ENCODE measurements around the gene TMEM161A. TPM values are rescaled to one million over a fixed set of nuclear protein-coding genes. Genes with fewer than 3 reads are reported as not detected.

Gene TMEM161A
- total and polyA plus RNA-seq, 2 of the 13 experiments (the other 11 are each of a cell fraction or from before 2014, with no cell fraction given): 25.9 to 31.4 TPM

DNA sequence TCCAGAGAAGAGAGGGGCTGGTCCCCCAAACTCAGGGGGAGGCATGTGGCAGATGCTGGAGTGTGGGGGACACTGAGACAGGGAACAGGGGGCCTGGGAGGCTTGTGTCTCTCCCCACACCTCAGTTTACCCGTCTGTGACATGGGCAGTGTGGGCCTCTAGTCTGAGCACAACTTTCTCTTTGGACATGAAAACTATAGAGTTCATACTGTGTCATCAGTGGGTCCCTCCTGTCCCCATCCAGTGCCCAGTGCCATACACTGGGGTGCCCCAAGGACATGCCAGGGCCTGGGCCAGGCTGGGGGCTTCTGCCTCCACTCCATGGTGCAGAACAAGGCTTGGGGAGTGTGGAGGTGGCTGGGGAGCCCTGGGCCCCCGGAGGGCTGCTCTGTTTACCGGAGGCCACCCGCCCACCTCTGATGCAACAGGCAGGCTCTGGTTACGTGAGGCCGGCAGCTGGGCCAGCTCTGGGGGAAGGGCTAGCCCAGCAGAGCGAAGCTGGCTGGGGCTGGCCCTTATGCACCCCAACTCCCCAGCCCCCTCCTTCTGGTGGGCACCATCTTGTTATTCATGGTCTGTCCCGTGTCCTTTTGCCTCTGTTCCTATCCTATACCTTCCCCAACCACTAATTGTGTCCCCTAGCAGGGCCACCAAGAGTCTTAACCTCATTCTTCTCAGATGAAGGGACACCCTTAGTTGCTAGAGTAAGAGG, 33.7 kb upstream of the TMEM161A start (continued):
- TF ChIP-seq, protein P1, sequence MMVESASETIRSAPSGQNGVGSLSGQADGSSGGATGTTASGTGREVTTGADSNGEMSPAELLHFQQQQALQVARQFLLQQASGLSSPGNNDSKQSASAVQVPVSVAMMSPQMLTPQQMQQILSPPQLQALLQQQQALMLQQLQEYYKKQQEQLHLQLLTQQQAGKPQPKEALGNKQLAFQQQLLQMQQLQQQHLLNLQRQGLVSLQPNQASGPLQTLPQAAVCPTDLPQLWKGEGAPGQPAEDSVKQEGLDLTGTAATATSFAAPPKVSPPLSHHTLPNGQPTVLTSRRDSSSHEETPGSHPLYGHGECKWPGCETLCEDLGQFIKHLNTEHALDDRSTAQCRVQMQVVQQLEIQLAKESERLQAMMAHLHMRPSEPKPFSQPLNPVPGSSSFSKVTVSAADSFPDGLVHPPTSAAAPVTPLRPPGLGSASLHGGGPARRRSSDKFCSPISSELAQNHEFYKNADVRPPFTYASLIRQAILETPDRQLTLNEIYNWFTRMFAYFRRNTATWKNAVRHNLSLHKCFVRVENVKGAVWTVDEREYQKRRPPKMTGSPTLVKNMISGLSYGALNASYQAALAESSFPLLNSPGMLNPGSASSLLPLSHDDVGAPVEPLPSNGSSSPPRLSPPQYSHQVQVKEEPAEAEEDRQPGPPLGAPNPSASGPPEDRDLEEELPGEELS (CRISPR knock-in tag; IDR thresholded peaks at IDR 0.05): peak; percentile 80
- TF ChIP-seq, protein P2, sequence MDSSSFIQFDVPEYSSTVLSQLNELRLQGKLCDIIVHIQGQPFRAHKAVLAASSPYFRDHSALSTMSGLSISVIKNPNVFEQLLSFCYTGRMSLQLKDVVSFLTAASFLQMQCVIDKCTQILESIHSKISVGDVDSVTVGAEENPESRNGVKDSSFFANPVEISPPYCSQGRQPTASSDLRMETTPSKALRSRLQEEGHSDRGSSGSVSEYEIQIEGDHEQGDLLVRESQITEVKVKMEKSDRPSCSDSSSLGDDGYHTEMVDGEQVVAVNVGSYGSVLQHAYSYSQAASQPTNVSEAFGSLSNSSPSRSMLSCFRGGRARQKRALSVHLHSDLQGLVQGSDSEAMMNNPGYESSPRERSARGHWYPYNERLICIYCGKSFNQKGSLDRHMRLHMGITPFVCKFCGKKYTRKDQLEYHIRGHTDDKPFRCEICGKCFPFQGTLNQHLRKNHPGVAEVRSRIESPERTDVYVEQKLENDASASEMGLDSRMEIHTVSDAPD (CRISPR knock-in tag; IDR thresholded peaks at IDR 0.05): no peak
- TF ChIP-seq, protein P3, sequence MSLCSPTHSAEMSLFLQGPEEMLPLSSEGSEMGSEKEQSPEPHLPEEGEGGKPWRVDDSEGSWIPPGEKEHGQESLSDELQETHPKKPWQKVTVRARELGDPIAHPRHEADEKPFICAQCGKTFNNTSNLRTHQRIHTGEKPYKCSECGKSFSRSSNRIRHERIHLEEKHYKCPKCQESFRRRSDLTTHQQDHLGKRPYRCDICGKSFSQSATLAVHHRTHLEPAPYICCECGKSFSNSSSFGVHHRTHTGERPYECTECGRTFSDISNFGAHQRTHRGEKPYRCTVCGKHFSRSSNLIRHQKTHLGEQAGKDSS (CRISPR knock-in tag; IDR thresholded peaks at IDR 0.05; ENCODE audit: borderline replicate concordance, low read depth): no peak
- TF ChIP-seq ZNF598 (CRISPR knock-in tag; IDR thresholded peaks at IDR 0.05; ENCODE audit: borderline replicate concordance) (no peak), SIN3B (IDR thresholded peaks at IDR 0.05; ENCODE audit: low read length) (no peak), ZNF101 (CRISPR knock-in tag; IDR thresholded peaks at IDR 0.05; ENCODE audit: borderline replicate concordance, low read depth) (no peak), RARA (CRISPR knock-in tag; IDR thresholded peaks at IDR 0.05) (peak; percentile 47), HIVEP1 (CRISPR knock-in tag; IDR thresholded peaks at IDR 0.05) (peak; percentile 54; the same call in 1 of the 2 replicates), FOXO1 (CRISPR knock-in tag; IDR thresholded peaks at IDR 0.05) (peak; percentile 93), ZNF790 (CRISPR knock-in tag; IDR thresholded peaks at IDR 0.05; ENCODE audit: borderline replicate concordance) (no peak), RELA (CRISPR knock-in tag; IDR thresholded peaks at IDR 0.05) (no peak), PAF1 (CRISPR knock-in tag; IDR thresholded peaks at IDR 0.05) (no peak), ARNT2 (CRISPR knock-in tag; IDR thresholded peaks at IDR 0.05; ENCODE audit: low read depth) (peak; percentile 48; the same call in 1 of the 2 replicates), ZNF564 (CRISPR knock-in tag; IDR thresholded peaks at IDR 0.05) (peak; percentile 68; the same call in 1 of the 2 replicates), ZNF780A (CRISPR knock-in tag; IDR thresholded peaks at IDR 0.05) (no peak), RXRA (CRISPR knock-in tag; IDR thresholded peaks at IDR 0.05) (peak; percentile 74)
- TF ChIP-seq, protein P4, sequence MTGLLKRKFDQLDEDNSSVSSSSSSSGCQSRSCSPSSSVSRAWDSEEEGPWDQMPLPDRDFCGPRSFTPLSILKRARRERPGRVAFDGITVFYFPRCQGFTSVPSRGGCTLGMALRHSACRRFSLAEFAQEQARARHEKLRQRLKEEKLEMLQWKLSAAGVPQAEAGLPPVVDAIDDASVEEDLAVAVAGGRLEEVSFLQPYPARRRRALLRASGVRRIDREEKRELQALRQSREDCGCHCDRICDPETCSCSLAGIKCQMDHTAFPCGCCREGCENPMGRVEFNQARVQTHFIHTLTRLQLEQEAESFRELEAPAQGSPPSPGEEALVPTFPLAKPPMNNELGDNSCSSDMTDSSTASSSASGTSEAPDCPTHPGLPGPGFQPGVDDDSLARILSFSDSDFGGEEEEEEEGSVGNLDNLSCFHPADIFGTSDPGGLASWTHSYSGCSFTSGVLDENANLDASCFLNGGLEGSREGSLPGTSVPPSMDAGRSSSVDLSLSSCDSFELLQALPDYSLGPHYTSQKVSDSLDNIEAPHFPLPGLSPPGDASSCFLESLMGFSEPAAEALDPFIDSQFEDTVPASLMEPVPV (CRISPR knock-in tag; IDR thresholded peaks at IDR 0.05): no peak
- TF ChIP-seq, protein P5, sequence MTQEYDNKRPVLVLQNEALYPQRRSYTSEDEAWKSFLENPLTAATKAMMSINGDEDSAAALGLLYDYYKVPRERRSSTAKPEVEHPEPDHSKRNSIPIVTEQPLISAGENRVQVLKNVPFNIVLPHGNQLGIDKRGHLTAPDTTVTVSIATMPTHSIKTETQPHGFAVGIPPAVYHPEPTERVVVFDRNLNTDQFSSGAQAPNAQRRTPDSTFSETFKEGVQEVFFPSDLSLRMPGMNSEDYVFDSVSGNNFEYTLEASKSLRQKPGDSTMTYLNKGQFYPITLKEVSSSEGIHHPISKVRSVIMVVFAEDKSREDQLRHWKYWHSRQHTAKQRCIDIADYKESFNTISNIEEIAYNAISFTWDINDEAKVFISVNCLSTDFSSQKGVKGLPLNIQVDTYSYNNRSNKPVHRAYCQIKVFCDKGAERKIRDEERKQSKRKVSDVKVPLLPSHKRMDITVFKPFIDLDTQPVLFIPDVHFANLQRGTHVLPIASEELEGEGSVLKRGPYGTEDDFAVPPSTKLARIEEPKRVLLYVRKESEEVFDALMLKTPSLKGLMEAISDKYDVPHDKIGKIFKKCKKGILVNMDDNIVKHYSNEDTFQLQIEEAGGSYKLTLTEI (CRISPR knock-in tag; conservative IDR thresholded peaks at IDR 0.05): no peak
- TF ChIP-seq, protein P6, sequence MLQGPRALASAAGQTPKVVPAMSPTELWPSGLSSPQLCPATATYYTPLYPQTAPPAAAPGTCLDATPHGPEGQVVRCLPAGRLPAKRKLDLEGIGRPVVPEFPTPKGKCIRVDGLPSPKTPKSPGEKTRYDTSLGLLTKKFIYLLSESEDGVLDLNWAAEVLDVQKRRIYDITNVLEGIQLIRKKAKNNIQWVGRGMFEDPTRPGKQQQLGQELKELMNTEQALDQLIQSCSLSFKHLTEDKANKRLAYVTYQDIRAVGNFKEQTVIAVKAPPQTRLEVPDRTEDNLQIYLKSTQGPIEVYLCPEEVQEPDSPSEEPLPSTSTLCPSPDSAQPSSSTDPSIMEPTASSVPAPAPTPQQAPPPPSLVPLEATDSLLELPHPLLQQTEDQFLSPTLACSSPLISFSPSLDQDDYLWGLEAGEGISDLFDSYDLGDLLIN (CRISPR knock-in tag; IDR thresholded peaks at IDR 0.05; ENCODE audit: borderline replicate concordance): no peak
